GM19043 (cell line): ENCODE measurements around the gene CCDC138.

Experiments used
- ATAC-seq: cut with Tn5 transposase; IDR thresholded peaks from one replicate; pipeline ENCODE4 v1.9.1; 2021; ENCODE audit warnings: low read depth; ENCODE audit not compliant: unreplicated experiment

The CCDC138 gene

GRCh38 chr2:108825736-108826135, 39.2 kb downstream of the CCDC138 start:
- ATAC-seq = no peak

- no peak for ATAC-seq
These were observed 43.2 kb downstream of the CCDC138 start for GRCh38 chr2:108829578-108830310.

GRCh38 chr2:108833219-108833618, 46.6 kb downstream of the CCDC138 start:
- no peak for ATAC-seq

GRCh38 chr2:108834620-108835019, 48.0 kb downstream of the CCDC138 start:
- ATAC-seq = no peak

GRCh38 chr2:108835040-108835439, 48.5 kb downstream of the CCDC138 start:
- no peak for ATAC-seq

- ATAC-seq = no peak
These were observed 50.6 kb downstream of the CCDC138 start for GRCh38 chr2:108837198-108837597.

GRCh38 chr2:108841506-108841905, 54.9 kb downstream of the CCDC138 start:
- no peak for ATAC-seq

- no peak for ATAC-seq
These were observed 59.4 kb downstream of the CCDC138 start for GRCh38 chr2:108845923-108846322.

- ATAC-seq = no peak
These were observed 60.4 kb downstream of the CCDC138 start for GRCh38 chr2:108847000-108847399.

GRCh38 chr2:108852375-108852774, 65.8 kb downstream of the CCDC138 start:
- no peak for ATAC-seq

GRCh38 chr2:108853421-108853820, 66.8 kb downstream of the CCDC138 start:
- no peak for ATAC-seq

GRCh38 chr2:108854484-108854883, 67.9 kb downstream of the CCDC138 start:
- ATAC-seq = no peak

GRCh38 chr2:108855194-108855593, 68.6 kb downstream of the CCDC138 start:
- ATAC-seq = no peak

GRCh38 chr2:108858894-108859293, 72.3 kb downstream of the CCDC138 start:
- ATAC-seq = no peak

- ATAC-seq = no peak
These were observed 79.5 kb downstream of the CCDC138 start for GRCh38 chr2:108866041-108866440.

GRCh38 chr2:108868911-108869310, 82.3 kb downstream of the CCDC138 start:
- ATAC-seq = no peak

- ATAC-seq = no peak
These were observed 83.0 kb downstream of the CCDC138 start for GRCh38 chr2:108869542-108869941.

GRCh38 chr2:108870069-108870644, 83.6 kb downstream of the CCDC138 start:
- no peak for ATAC-seq

- no peak for ATAC-seq
These were observed 90.9 kb downstream of the CCDC138 start for GRCh38 chr2:108877506-108877905.

GRCh38 chr2:108878276-108878675, 91.7 kb downstream of the CCDC138 start:
- ATAC-seq = no peak

GRCh38 chr2:108884619-108885018, 98.0 kb downstream of the CCDC138 start:
- no peak for ATAC-seq

GRCh38 chr2:108889907-108890306, 103.3 kb downstream of the CCDC138 start:
- no peak for ATAC-seq
